OCI-LY3 (cell line): Measurements from ENCODE around the gene TRAF3.

Experiments used
- H2AFZ ChIP-seq: fragments of 200-600, 300-600 bp; shearing (Covaris generic); 2 replicates; pipeline ENCODE4 v1.6.0; 2014; ENCODE audit warnings: antibody characterized with exemption, low read depth, low read length
- H3K27ac ChIP-seq: fragments of 200-600, 300-600 bp; sonication (generic); 2 replicates; pipeline ENCODE4 v1.5.1; 2014; ENCODE audit warnings: mild to moderate bottlenecking, low read length, moderate library complexity, mixed read lengths
- H3K27me3 ChIP-seq: fragments of 200-600, 300-600 bp; sonication (generic); 2 replicates; pipeline ENCODE4 v1.6.1; 2014; ENCODE audit warnings: low read depth, low read length, mixed read lengths
- H3K36me3 ChIP-seq: fragments of 200-600, 300-600 bp; sonication (generic); replicated peaks from 2 replicates; pipeline ENCODE3; 2014; ENCODE audit warnings: low read depth, low read length, mixed read lengths
- H3K4me1 ChIP-seq: fragments of 300-600, 200-600 bp; sonication (generic); 2 replicates; pipeline ENCODE4 v1.6.1; 2014; ENCODE audit warnings: low read length, mixed read lengths
- H3K4me2 ChIP-seq: fragments of 200-600, 300-600 bp; sonication (generic); 2 replicates; pipeline ENCODE4 v1.6.1; 2014; ENCODE audit warnings: low read length, mixed read lengths
- H3K4me3 ChIP-seq: fragments of 300-600, 200-600 bp; sonication (generic); 2 replicates; pipeline ENCODE4 v1.5.1; 2014; ENCODE audit warnings: antibody characterized with exemption, mild to moderate bottlenecking, low read length, moderate library complexity
- H3K79me2 ChIP-seq: fragments of 300-600, 200-600 bp; shearing (Covaris generic); 2 replicates; pipeline ENCODE4 v1.6.1; 2014; ENCODE audit warnings: mild to moderate bottlenecking, low read length, mixed read lengths
- H3K9ac ChIP-seq: fragments of 300-600, 200-600 bp; shearing (Covaris generic); 2 replicates; pipeline ENCODE4 v1.6.0; 2014; ENCODE audit warnings: mild to moderate bottlenecking, low read length, moderate library complexity
- H3K9me3 ChIP-seq: fragments of 200-600, 300-600 bp; shearing (Covaris generic); 2 replicates; pipeline ENCODE4 v1.6.1; 2014; ENCODE audit warnings: low read length, mixed read lengths; ENCODE audit not compliant: insufficient read depth
- H4K20me1 ChIP-seq: fragments of 200-600, 300-600 bp; sonication (generic); 2 replicates; pipeline ENCODE4 v1.6.1; 2016; ENCODE audit warnings: low read length, mixed read lengths; ENCODE audit not compliant: insufficient read depth
- CTCF ChIP-seq: fragments of 200-600, 300-600 bp; sonication (generic); IDR thresholded peaks from 2 replicates; pipeline ENCODE4 v1.5.1; 2014; ENCODE audit warnings: antibody characterized with exemption, low read length, low read depth
- EZH2phosphoT487 ChIP-seq: fragments of 200-600 bp; shearing (Covaris generic); IDR thresholded peaks from 2 replicates; pipeline ENCODE4 v1.6.1; 2018; ENCODE audit warnings: antibody characterized with exemption, mixed run types, low read depth

Gene TRAF3

GRCh38 chr14:102927346-102927877, 150.2 kb downstream of the TRAF3 start:
- Histone ChIP-seq H3K4me2 (no peak overlapping the region), H3K4me3 (no peak overlapping the region), H2AFZ (no peak overlapping the region), H3K79me2 (no peaks in the 10 kb centered on the region), H4K20me1 (no peaks in the 10 kb centered on the region), H3K9ac (no peak overlapping the region), H3K4me1 (0 out of 2 replicates have a peak, but pooled peaks cover 1% of the 10 kb centered on the region), H3K27ac (no peak overlapping the region), H3K9me3 (no peaks in the 10 kb centered on the region), H3K36me3 (no peaks in the 10 kb centered on the region), H3K27me3 (no peaks in the 10 kb centered on the region)
- TF ChIP-seq EZH2phosphoT487, result no peak
- no peak for TF ChIP-seq CTCF

GRCh38 chr14:102927878-102928411, 150.7 kb downstream of the TRAF3 start:
- Histone ChIP-seq H3K27me3 (no peaks in the 10 kb centered on the region), H3K36me3 (no peaks in the 10 kb centered on the region), H2AFZ (no peak overlapping the region), H3K9me3 (no peaks in the 10 kb centered on the region), H3K4me2 (no peak overlapping the region), H3K4me3 (no peak overlapping the region), H3K9ac (no peak overlapping the region), H4K20me1 (no peaks in the 10 kb centered on the region), H3K4me1 (no peaks in the 10 kb centered on the region), H3K79me2 (no peaks in the 10 kb centered on the region), H3K27ac (no peak overlapping the region)
- TF ChIP-seq EZH2phosphoT487 (no peak), CTCF (no peak)

- TF ChIP-seq EZH2phosphoT487 (no peak), CTCF (no peak)
- H3K4me3 ChIP-seq, result no peak overlapping the region
- no peaks in the 10 kb centered on the region for H3K9me3 ChIP-seq
- no peak overlapping the region for H2AFZ ChIP-seq
- no peaks in the 10 kb centered on the region for H3K79me2 ChIP-seq
- no peaks in the 10 kb centered on the region for H3K27me3 ChIP-seq
- H4K20me1 ChIP-seq, result no peaks in the 10 kb centered on the region
- no peaks in the 10 kb centered on the region for H3K4me1 ChIP-seq
- H3K4me2 ChIP-seq, result no peak overlapping the region
- no peak overlapping the region for H3K9ac ChIP-seq
- no peaks in the 10 kb centered on the region for H3K36me3 ChIP-seq
- H3K27ac ChIP-seq, result no peak overlapping the region
These were observed 151.4 kb downstream of the TRAF3 start for GRCh38 chr14:102928412-102929240.

GRCh38 chr14:102929241-102930137, 152.2 kb downstream of the TRAF3 start:
- no peaks in the 10 kb centered on the region for H3K36me3 ChIP-seq
- no peaks in the 10 kb centered on the region for H4K20me1 ChIP-seq
- H2AFZ ChIP-seq, result no peak overlapping the region
- no peak overlapping the region for H3K4me3 ChIP-seq
- no peaks in the 10 kb centered on the region for H3K9me3 ChIP-seq
- H3K27ac ChIP-seq, result no peak overlapping the region
- H3K4me2 ChIP-seq, result no peak overlapping the region
- no peaks in the 10 kb centered on the region for H3K27me3 ChIP-seq
- no peaks in the 10 kb centered on the region for H3K4me1 ChIP-seq
- no peak overlapping the region for H3K9ac ChIP-seq
- TF ChIP-seq EZH2phosphoT487, result no peak
- no peak for TF ChIP-seq CTCF
- no peaks in the 10 kb centered on the region for H3K79me2 ChIP-seq
